H1 (cell line): ENCODE data around the gene TMEM59L. TPM values are rescaled to one million over a fixed set of nuclear protein-coding genes. Genes with fewer than 3 reads are reported as not detected.
"Not testable (repeated sequence)": the region's sequence is repeated elsewhere in the genome, so short reads cannot be mapped to it uniquely, and the experiment has no call there.

ENCODE experiments used
- CTCF ChIA-PET: fragments of 300-600 bp; sonication (Branson Sonifier 250); formaldehyde crosslinking; loops from one replicate; lab custom pipeline; 2021; ENCODE audit not compliant: partially characterized antibody; lab: Charles Lee
- POLR2A ChIA-PET: fragments of 300-600 bp; sonication (Branson Sonifier 250); formaldehyde crosslinking; loops from one replicate; lab custom pipeline; 2021; ENCODE audit warnings: inconsistent platforms; ENCODE audit not compliant: partially characterized antibody; lab: Charles Lee
- DNase-seq, 2 experiments: peaks; one replicate each; pipeline versions ENCODE4 v3.0.0 to v3.0.0-alpha.2; 2010 to 2022; ENCODE audit warnings: low spot score in 2 of 2, low read depth in 1 of 2, mixed read lengths in 1 of 2
- FAIRE-seq: peaks from 2 replicates; lab custom pipeline; 2011; peaks lifted over from hg19 to GRCh38; lab: Jason Lieb, UNC
- H2AFZ ChIP-seq: 2 replicates; pipeline ENCODE4 v1.8.1; 2012; ENCODE audit warnings: low read length, inconsistent platforms
- H2AK5ac ChIP-seq: 2 replicates; pipeline ENCODE4 v1.6.1; 2013; ENCODE audit warnings: low read depth, low read length
- H2BK120ac ChIP-seq: replicated peaks from 2 replicates; pipeline ENCODE3; 2013; ENCODE audit warnings: low read depth, low read length, inconsistent platforms
- H2BK12ac ChIP-seq: 2 replicates; pipeline ENCODE4 v1.6.1; 2013; ENCODE audit warnings: low read depth, low read length
- H2BK15ac ChIP-seq: 2 replicates; pipeline ENCODE4 v1.6.1; 2013; ENCODE audit warnings: low read length
- H2BK20ac ChIP-seq: 2 replicates; pipeline ENCODE4 v1.6.1; 2013; ENCODE audit warnings: low read length
- H2BK5ac ChIP-seq: 2 replicates; pipeline ENCODE4 v1.6.1; 2013; ENCODE audit warnings: low read depth, low read length
- H3K14ac ChIP-seq: 2 replicates; pipeline ENCODE4 v1.6.1; 2013; ENCODE audit warnings: inconsistent platforms; ENCODE audit not compliant: insufficient read length
- H3K18ac ChIP-seq: 2 replicates; pipeline ENCODE4 v1.6.1; 2013; ENCODE audit warnings: low read length; ENCODE audit errors: extremely low read depth
- H3K23ac ChIP-seq: 2 replicates; pipeline ENCODE4 v1.6.1; 2013; ENCODE audit warnings: inconsistent platforms; ENCODE audit not compliant: insufficient read length
- H3K23me2 ChIP-seq: 2 replicates; pipeline ENCODE4 v1.6.1; 2013; ENCODE audit warnings: low read depth, low read length
- H3K27ac ChIP-seq: 2 replicates; pipeline ENCODE4 v1.6.1; 2011; ENCODE audit warnings: low read depth, low read length, inconsistent platforms
- H3K27me3 ChIP-seq, 4 experiments: replicated peaks in 1 of 4; 1 replicate in 1 of 4; 2 replicates in 3 of 4; pipeline versions ENCODE4 v1.6.1 to v1.8.1; 2011 to 2013; ENCODE audit warnings: low read length in 3 of 4, mild to moderate bottlenecking in 3 of 4, inconsistent platforms in 2 of 4, mixed read lengths in 2 of 4, moderate library complexity in 1 of 4; ENCODE audit not compliant: control insufficient read depth in 3 of 4, insufficient read depth in 3 of 4; ENCODE audit errors: extremely low read depth in 1 of 4
- H3K36me3 ChIP-seq, 4 experiments: 2 replicates each; pipeline versions ENCODE4 v1.6.1 to v1.8.1; 2011 to 2013; ENCODE audit warnings: mild to moderate bottlenecking in 4 of 4, low read length in 3 of 4, moderate library complexity in 2 of 4, control low read depth in 1 of 4, inconsistent platforms in 1 of 4; ENCODE audit not compliant: insufficient read depth in 4 of 4, control insufficient read depth in 2 of 4
- H3K4ac ChIP-seq: replicated peaks from 2 replicates; pipeline ENCODE3; 2013; ENCODE audit warnings: low read length, low read depth, mixed read lengths, inconsistent platforms; ENCODE audit not compliant: insufficient read length
- H3K4me1 ChIP-seq, 4 experiments: replicated peaks in 1 of 4; 1 replicate in 1 of 4; 2 replicates in 3 of 4; pipeline versions ENCODE4 v1.6.1 to v1.8.1; 2011 to 2013; ENCODE audit warnings: low read length in 3 of 4, inconsistent platforms in 2 of 4, mixed read lengths in 1 of 4; ENCODE audit not compliant: insufficient read depth in 4 of 4, control insufficient read depth in 3 of 4
- H3K4me2 ChIP-seq, 2 experiments: 2 replicates each; pipeline versions ENCODE4 v1.6.1 to v1.8.1; 2011 to 2013; ENCODE audit warnings: low read depth in 2 of 2, low read length in 2 of 2, control low read depth in 1 of 2, inconsistent platforms in 1 of 2, mild to moderate bottlenecking in 1 of 2; ENCODE audit not compliant: insufficient read depth in 1 of 2
- H3K4me3 ChIP-seq, 4 experiments: fragments of 200-600, 300-600 bp in 1 of 4; sonication (generic), shearing (Covaris generic), sonication (Bioruptor Twin) in 1 of 4; 2 replicates each; pipeline versions ENCODE4 v1.5.1 to v1.8.1; 2011 to 2016; ENCODE audit warnings: low read length in 4 of 4, low read depth in 3 of 4, control low read depth in 2 of 4, inconsistent platforms in 2 of 4, mild to moderate bottlenecking in 2 of 4, mixed read lengths in 1 of 4, moderate library complexity in 1 of 4; ENCODE audit not compliant: insufficient read depth in 2 of 4; ENCODE audit errors: extremely low read depth in 1 of 4
- H3K56ac ChIP-seq: replicated peaks from 2 replicates; pipeline ENCODE3; 2013; ENCODE audit warnings: low read depth, mild to moderate bottlenecking, mixed read lengths, low read length, inconsistent platforms; ENCODE audit not compliant: insufficient read length
- H3K79me1 ChIP-seq: 2 replicates; pipeline ENCODE4 v1.6.1; 2013; ENCODE audit warnings: low read depth, low read length, control low read depth
- H3K79me2 ChIP-seq, 2 experiments: 2 replicates each; pipeline versions ENCODE4 v1.6.1 to v1.8.1; 2012 to 2013; ENCODE audit warnings: low read length in 2 of 2, mild to moderate bottlenecking in 2 of 2, inconsistent platforms in 1 of 2; ENCODE audit not compliant: insufficient read depth in 2 of 2, control insufficient read depth in 1 of 2
- H3K9ac ChIP-seq, 4 experiments: replicated peaks in 1 of 4; 1 replicate in 1 of 4; 2 replicates in 3 of 4; pipeline versions ENCODE4 v1.6.1 to v1.8.1; 2011 to 2013; ENCODE audit warnings: low read depth in 3 of 4, low read length in 3 of 4, control low read depth in 2 of 4, mild to moderate bottlenecking in 2 of 4, moderate library complexity in 2 of 4, inconsistent platforms in 1 of 4; ENCODE audit errors: extremely low read depth in 1 of 4
- H3K9me3 ChIP-seq, 2 experiments: 2 replicates each; pipeline versions ENCODE4 v1.6.1 to v1.8.1; 2012 to 2013; ENCODE audit warnings: mild to moderate bottlenecking in 2 of 2, moderate library complexity in 2 of 2, control low read depth in 1 of 2, inconsistent platforms in 1 of 2, low read depth in 1 of 2, low read length in 1 of 2, mixed read lengths in 1 of 2; ENCODE audit not compliant: insufficient read depth in 2 of 2
- H4K20me1 ChIP-seq, 2 experiments: replicated peaks in 1 of 2; 2 replicates each; pipeline versions ENCODE3 to v1.8.1; 2011 to 2013; ENCODE audit warnings: inconsistent platforms in 2 of 2, low read length in 2 of 2, mild to moderate bottlenecking in 1 of 2; ENCODE audit not compliant: insufficient read depth in 2 of 2, control insufficient read depth in 1 of 2
- H4K5ac ChIP-seq: 2 replicates; pipeline ENCODE4 v1.6.1; 2013; ENCODE audit warnings: low read length, low read depth, mixed read lengths, inconsistent platforms; ENCODE audit not compliant: insufficient read length
- H4K8ac ChIP-seq: 2 replicates; pipeline ENCODE4 v1.8.0; 2013; ENCODE audit warnings: mild to moderate bottlenecking, moderate library complexity, low read length, inconsistent platforms; ENCODE audit not compliant: insufficient read depth; ENCODE audit errors: extremely low read depth
- H4K91ac ChIP-seq: replicated peaks from 2 replicates; pipeline ENCODE3; 2013; ENCODE audit warnings: low read length, mixed read lengths, inconsistent platforms; ENCODE audit not compliant: insufficient read length
- WGBS, 2 experiments: shearing (Covaris generic) in 1 of 2; methylation state at CpG; one replicate each; pipeline versions ENCODE4 v1.1.6 to v1.1.7; 2013 to 2015; ENCODE audit warnings: low lambda C conversion rate in 2 of 2, mixed read lengths in 2 of 2, inconsistent platforms in 1 of 2, low coverage in 1 of 2, missing lambda C conversion rate in 1 of 2; ENCODE audit not compliant: insufficient replicate concordance in 2 of 2, insufficient coverage in 1 of 2, insufficient read length in 1 of 2; ENCODE audit errors: extremely low coverage in 1 of 2, missing lambda C conversion rate in 1 of 2; 5-methylcytosine and 5-hydroxymethylcytosine counted together
- polyA plus RNA-seq, 7 experiments: library from polyadenylated mRNA; depleted of rRNA in 3 of 7; stranded (reverse) in 5 of 7; unstranded in 2 of 7; fragments of >200 nt in 5 of 7; fragments of 200-250 nt in 2 of 7; gene quantifications; 1 replicate in 5 of 7; 2 replicates in 1 of 7; 4 replicates in 1 of 7; pipeline versions ENCODE4 v1.2.1 to v1.2.3, GENCODE V29; 2011 to 2013; ENCODE audit warnings: missing spikeins in 2 of 7, mixed read lengths in 2 of 7
- total RNA-seq: library from RNA; stranded (reverse); fragmentation: NEBNext Ultra II Directional; extraction: Animal tissue kit (Norgen Biotek cat#: 25700); gene quantifications from 2 replicates; pipeline ENCODE4 v1.2.1, GENCODE V29; 2021

TMEM59L gene
- total and polyA plus RNA-seq, 2 of the 8 experiments (the other 6 are each of a cell fraction or from before 2014, with no cell fraction given), result 4.0 to 12.2 TPM

- not testable (repeated sequence) for H3K36me3 ChIP-seq, H3K56ac ChIP-seq, H3K23ac ChIP-seq, H2BK20ac ChIP-seq, H4K20me1 ChIP-seq, H2BK12ac ChIP-seq, H2AFZ ChIP-seq, H2BK5ac ChIP-seq, H3K27me3 ChIP-seq, H4K91ac ChIP-seq, FAIRE-seq, H3K14ac ChIP-seq, H4K8ac ChIP-seq, H3K79me1 ChIP-seq, H2BK120ac ChIP-seq, H2AK5ac ChIP-seq, H4K5ac ChIP-seq, H3K4ac ChIP-seq, H3K9me3 ChIP-seq, H3K79me2 ChIP-seq, H2BK15ac ChIP-seq, H3K18ac ChIP-seq, H3K4me3 ChIP-seq, H3K9ac ChIP-seq, DNase-seq, H3K27ac ChIP-seq
- ChIA-PET CTCF (interaction anchor here (0.9 to 12.5 kb wide), 16 partner anchors 11 to 255 kb away, joined by 3 to 139 read pairs (median 6); partner anchors contain the start of gene FKBP8), POLR2A (interaction anchor here (0.6 to 10.3 kb wide), 17 partner anchors 11 to 264 kb away, joined by 3 to 112 read pairs (median 4); partner anchors contain the start of genes ELL, TMEM59L and UBA52)
- H3K4me1 ChIP-seq, result peaks cover 2 to 36% (median 25%) of the 10 kb centered on the region in 4 experiments
- 91% methylated on average over 5 of the region's 5 CpGs; no CpG with 5 or more reads in 1 of the 2 experiments for WGBS, 2 experiments
- peaks cover 17% of the 10 kb centered on the region for H3K23me2 ChIP-seq
- peak overlapping the region in 1 of 2 experiments; percentile 74; a peak in 1 of 4 replicates for H3K4me2 ChIP-seq
Observed at GRCh38 chr19:18592732-18593131, 19.9 kb upstream of the TMEM59L start.
